H1 (cell line): Measurements from ENCODE around the gene SLC1A2. TPM values are rescaled to one million over a fixed set of nuclear protein-coding genes. Genes with fewer than 3 reads are reported as not detected.

Source experiments
- FOSL1 ChIP-seq: IDR thresholded peaks from 2 replicates; pipeline ENCODE4 v1.6.1; 2011; ENCODE audit warnings: mild to moderate bottlenecking, low read depth, low read length, moderate library complexity; ENCODE audit not compliant: insufficient read depth
- HDAC2 ChIP-seq, 2 experiments: fragments of 300-600 bp in 1 of 2; sonication (generic) in 1 of 2; IDR thresholded peaks; 2 replicates each; pipeline ENCODE4 v1.6.1; 2011 to 2012; ENCODE audit warnings: low read depth in 2 of 2, low read length in 2 of 2, mild to moderate bottlenecking in 2 of 2, moderate library complexity in 2 of 2, borderline replicate concordance in 1 of 2, inconsistent platforms in 1 of 2
- KDM4A ChIP-seq: IDR thresholded peaks from one replicate; pipeline ENCODE4 v1.7.1; 2012; ENCODE audit warnings: low read depth, mild to moderate bottlenecking, moderate library complexity, low read length, inconsistent platforms; ENCODE audit not compliant: severe bottlenecking
- TAF7 ChIP-seq: optimal IDR thresholded peaks from 2 replicates; pipeline ENCODE3; 2011; ENCODE audit warnings: low read depth, mild to moderate bottlenecking, inconsistent platforms, low read length, moderate library complexity, borderline replicate concordance
- polyA plus RNA-seq, 7 experiments: library from polyadenylated mRNA; depleted of rRNA in 3 of 7; stranded (reverse) in 5 of 7; unstranded in 2 of 7; fragments of >200 nt in 5 of 7; fragments of 200-250 nt in 2 of 7; gene quantifications; 1 replicate in 5 of 7; 2 replicates in 1 of 7; 4 replicates in 1 of 7; pipeline versions ENCODE4 v1.2.1 to v1.2.3, GENCODE V29; 2011 to 2013; ENCODE audit warnings: missing spikeins in 2 of 7, mixed read lengths in 2 of 7
- total RNA-seq: library from RNA; stranded (reverse); fragmentation: NEBNext Ultra II Directional; extraction: Animal tissue kit (Norgen Biotek cat#: 25700); gene quantifications from 2 replicates; pipeline ENCODE4 v1.2.1, GENCODE V29; 2021

Gene SLC1A2
- total and polyA plus RNA-seq, 2 of the 8 experiments (the other 6 are each of a cell fraction or from before 2014, with no cell fraction given): 0.57 to 1.2 TPM

DNA sequence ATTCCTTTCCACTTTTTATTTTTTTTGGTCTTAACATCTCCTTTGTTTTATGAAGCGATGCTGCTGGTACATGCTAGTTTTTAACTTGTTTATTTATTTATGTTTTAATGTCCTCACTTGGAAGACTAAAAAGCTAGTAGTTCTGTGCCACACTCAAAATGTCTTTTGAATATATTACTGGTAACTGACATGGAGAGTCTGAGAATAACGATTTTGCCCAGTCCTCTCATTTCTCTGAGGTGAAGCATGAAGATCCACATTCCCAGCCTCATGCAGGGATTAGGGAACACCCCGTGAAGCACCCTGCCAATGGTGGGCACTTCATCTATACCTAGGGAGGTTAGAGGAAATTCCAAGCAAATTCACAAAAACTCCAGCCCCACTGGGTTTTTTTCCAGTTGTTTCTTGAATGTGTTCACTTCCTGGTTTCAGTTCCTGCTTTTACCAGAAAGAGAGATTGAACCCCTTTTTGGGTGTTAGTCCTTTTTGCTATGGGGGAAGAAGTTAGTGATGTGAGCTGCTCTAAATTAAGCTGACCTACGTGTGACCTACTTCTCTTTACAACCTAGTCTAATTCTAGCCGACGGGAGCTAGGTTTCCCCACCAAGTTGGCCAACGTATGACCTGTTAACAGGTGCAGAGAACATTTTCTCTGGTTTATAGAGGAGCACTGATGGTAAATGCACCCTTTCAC is 106.1 kb downstream of the SLC1A2 start (continued):
- TF ChIP-seq FOSL1 (no peak), KDM4A (no peak), TAF7 (no peak), HDAC2 (IDR thresholded peaks at IDR 0.05; ENCODE audit: borderline replicate concordance in 1 of 2, low read depth in 2 of 2, low read length in 2 of 2) (no peak)
- TF ChIP-seq, all 59 proteins: peak for 0
